ENCODE measurements around the gene AXL.

- TF ChIP-seq CTCF (IDR thresholded peaks at IDR 0.05): no peak
- TF ChIP-seq POLR2A (IDR thresholded peaks at IDR 0.05): no peak
These were observed 54.1 kb downstream of the AXL start for GRCh38 chr19:41273076-41273475.
